Measurements from ENCODE around the gene ABCD4. TPM values are rescaled to one million over a fixed set of nuclear protein-coding genes. Genes with fewer than 3 reads are reported as not detected.

Gene ABCD4
- total RNA-seq, 2 donors from 2014 or later: 63.0 to 75.0 TPM

DNA sequence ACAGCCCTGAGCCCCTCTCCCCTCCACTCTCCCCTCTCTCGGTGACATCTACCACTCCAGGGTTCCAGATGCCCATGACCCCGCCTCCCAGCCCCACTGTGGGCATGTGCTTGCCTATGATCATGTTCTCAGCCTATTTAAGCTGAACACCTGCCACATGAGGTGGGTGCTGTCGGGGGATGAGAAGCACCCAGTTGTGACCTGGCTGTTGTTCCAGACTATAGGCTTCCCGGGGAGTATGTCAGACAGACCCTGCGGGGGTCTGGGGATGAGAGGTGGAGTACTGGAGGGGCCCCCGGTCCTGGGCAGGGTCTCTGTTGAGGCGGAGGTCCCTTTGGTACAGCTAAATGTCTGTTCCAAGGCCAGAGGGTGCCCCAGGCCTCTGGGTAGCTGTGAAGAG lies 57.4 kb downstream of the ABCD4 start:
- no peak for ATAC-seq
- Mint-ChIP-seq H3K4me3 (no peak overlapping the region), H3K27ac (no peak overlapping the region), H3K36me3 (ENCODE audit: low read depth) (peaks cover 8% of the 10 kb centered on the region), H3K4me1 (peaks cover 11% of the 10 kb centered on the region), H3K27me3 (peaks cover 94% of the 10 kb centered on the region)
- H3K9me3 ChIP-seq (ENCODE audit: control insufficient read depth, low read length, poor library complexity, severe bottlenecking): no peaks in the 10 kb centered on the region
- no peak for DNase-seq

DNA sequence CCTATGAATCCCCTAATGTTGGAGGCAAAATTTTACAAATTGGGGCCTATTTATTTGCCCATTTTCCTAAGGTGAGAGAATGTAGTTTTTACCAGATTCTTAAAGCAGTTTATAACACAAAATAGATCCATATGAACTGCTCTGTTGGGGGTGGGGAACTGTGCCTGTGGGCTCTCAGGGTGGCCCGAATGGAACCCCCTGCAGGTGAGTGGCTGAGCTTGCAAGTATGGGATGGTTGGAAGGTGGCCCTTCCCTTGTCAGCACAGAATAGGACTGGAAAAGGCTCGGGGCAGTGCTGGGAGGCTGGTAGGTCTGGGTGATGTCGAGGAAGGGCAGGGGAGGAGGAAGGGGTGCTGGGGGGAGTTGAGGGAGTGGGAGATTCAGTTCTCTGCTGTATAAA lies 58.6 kb downstream of the ABCD4 start:
- H3K36me3 Mint-ChIP-seq (ENCODE audit: low read depth): peaks cover 10% of the 10 kb centered on the region
- no peak overlapping the region for H3K4me3 Mint-ChIP-seq
- no peak for DNase-seq
- peaks cover 12% of the 10 kb centered on the region for H3K4me1 Mint-ChIP-seq
- no peaks in the 10 kb centered on the region for H3K9me3 ChIP-seq (ENCODE audit: control insufficient read depth, low read length, poor library complexity, severe bottlenecking)
- H3K27me3 Mint-ChIP-seq: peaks cover 91% of the 10 kb centered on the region
- no peak for ATAC-seq
- no peak overlapping the region for H3K27ac Mint-ChIP-seq

DNA sequence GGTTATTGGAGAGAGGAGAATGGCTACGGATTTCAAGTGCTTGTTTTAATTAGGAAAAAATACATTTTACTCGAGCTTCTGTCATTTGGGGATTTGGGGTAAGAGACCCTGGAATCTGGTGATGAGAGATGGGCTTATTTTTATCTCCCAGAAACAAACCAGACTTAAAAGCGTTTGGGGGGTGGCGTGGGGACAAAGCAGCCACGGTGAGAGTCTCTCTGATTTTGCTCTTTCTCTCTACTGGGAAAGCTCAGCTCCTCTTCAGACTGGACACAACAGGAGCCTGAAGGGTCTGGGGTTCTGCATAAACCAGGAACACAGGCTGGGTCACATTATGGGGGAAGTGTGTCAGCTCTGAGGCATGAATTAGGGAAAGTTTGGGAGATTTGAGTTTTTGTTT lies 59.7 kb downstream of the ABCD4 start:
- no peak overlapping the region for H3K4me3 Mint-ChIP-seq
- peaks cover 92% of the 10 kb centered on the region for H3K27me3 Mint-ChIP-seq
- H3K4me1 Mint-ChIP-seq: peaks cover 12% of the 10 kb centered on the region
- DNase-seq (no peak), ATAC-seq (no peak)
- peaks cover 10% of the 10 kb centered on the region for H3K36me3 Mint-ChIP-seq (ENCODE audit: low read depth)
- H3K9me3 ChIP-seq (ENCODE audit: control insufficient read depth, low read length, poor library complexity, severe bottlenecking): no peaks in the 10 kb centered on the region
- no peak overlapping the region for H3K27ac Mint-ChIP-seq

DNA sequence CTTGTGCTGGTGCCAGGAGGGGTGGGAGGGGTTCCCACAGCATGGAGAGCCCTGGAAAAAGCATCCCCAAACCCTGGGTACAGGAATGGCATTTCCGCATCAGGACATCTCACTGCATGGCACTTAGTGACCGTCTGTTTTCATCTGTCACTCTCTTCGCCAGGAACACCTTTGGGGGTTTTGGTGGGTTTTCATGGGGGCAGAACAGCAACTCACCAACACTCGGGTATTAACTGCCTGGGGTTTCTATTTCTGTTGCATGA lies 60.0 kb downstream of the ABCD4 start:
- Mint-ChIP-seq H3K27ac (no peak overlapping the region), H3K4me3 (no peak overlapping the region), H3K4me1 (peaks cover 12% of the 10 kb centered on the region), H3K36me3 (ENCODE audit: low read depth) (peaks cover 10% of the 10 kb centered on the region), H3K27me3 (peaks cover 92% of the 10 kb centered on the region)
- DNase-seq: no peak
- no peaks in the 10 kb centered on the region for H3K9me3 ChIP-seq (ENCODE audit: control insufficient read depth, low read length, poor library complexity, severe bottlenecking)
- no peak for ATAC-seq

GRCh38 chr14:74242021-74242779 lies 60.5 kb downstream of the ABCD4 start:
- ATAC-seq (no peak), DNase-seq (no peak)
- H3K4me1 Mint-ChIP-seq: peaks cover 12% of the 10 kb centered on the region
- no peaks in the 10 kb centered on the region for H3K9me3 ChIP-seq (ENCODE audit: control insufficient read depth, low read length, poor library complexity, severe bottlenecking)
- H3K27me3 Mint-ChIP-seq: peaks cover 93% of the 10 kb centered on the region
- peak overlapping the region; percentile 47 for H3K27ac Mint-ChIP-seq
- peak overlapping the region; percentile 85 for H3K4me3 Mint-ChIP-seq
- H3K36me3 Mint-ChIP-seq (ENCODE audit: low read depth): peaks cover 12% of the 10 kb centered on the region

GRCh38 chr14:74241652-74242017 lies 61.1 kb downstream of the ABCD4 start:
- peak overlapping the region; percentile 85 for H3K4me3 Mint-ChIP-seq
- H3K4me1 Mint-ChIP-seq: peaks cover 12% of the 10 kb centered on the region
- ATAC-seq: no peak
- H3K27me3 Mint-ChIP-seq: peaks cover 93% of the 10 kb centered on the region
- no peak for DNase-seq
- peaks cover 12% of the 10 kb centered on the region for H3K36me3 Mint-ChIP-seq (ENCODE audit: low read depth)
- H3K9me3 ChIP-seq (ENCODE audit: control insufficient read depth, low read length, poor library complexity, severe bottlenecking): no peaks in the 10 kb centered on the region
- peak overlapping the region; percentile 47 for H3K27ac Mint-ChIP-seq

DNA sequence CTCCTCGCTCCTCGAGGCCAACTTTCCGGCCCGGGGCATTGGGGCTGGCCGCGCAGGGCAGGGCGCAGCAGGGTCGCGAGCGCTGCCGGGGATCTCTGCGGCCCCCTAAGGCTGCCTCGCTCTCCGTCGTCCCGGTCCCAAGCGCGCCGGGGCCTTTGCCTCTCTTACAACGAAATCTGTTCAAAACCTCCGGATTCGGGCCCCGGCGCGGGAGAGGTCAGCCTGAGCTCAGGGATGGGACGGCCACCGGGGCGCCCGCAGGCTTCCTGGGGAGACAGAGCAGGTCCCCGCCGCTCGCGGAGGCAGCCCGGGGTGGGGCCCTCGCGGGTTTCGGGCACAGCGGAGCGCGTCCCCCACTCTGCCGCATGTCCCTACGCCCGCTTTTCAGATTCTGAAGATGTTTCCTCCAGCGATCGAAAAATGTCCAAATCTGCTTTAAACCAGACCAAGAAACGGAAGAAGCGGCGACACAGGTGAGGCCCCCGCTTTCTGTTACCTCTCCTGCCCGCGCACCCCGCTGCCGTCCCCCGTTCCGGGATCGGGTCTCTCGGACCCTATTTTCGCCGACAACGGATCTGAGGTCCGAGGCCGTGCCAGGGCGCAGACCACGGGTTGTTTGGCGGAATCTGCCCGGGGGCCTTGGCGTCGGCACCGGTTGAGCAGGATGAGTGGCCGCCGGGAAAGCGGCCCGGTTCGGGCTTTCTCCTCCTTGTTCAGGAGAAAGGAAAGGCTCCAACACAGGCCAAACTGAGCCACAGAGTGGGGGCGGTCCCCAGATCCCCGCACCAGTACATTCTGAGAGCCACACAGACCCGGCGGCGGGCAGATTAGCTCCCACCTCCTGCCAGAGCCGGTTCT lies 61.7 kb downstream of the ABCD4 start:
- Mint-ChIP-seq H3K4me1 (peaks cover 12% of the 10 kb centered on the region), H3K27me3 (peaks cover 92% of the 10 kb centered on the region), H3K4me3 (peak overlapping the region; percentile 85), H3K36me3 (ENCODE audit: low read depth) (peaks cover 12% of the 10 kb centered on the region), H3K27ac (peak overlapping the region; percentile 47)
- DNase-seq (no peak), ATAC-seq (peak; percentile 30)
- H3K9me3 ChIP-seq (ENCODE audit: control insufficient read depth, low read length, poor library complexity, severe bottlenecking): no peaks in the 10 kb centered on the region

- Mint-ChIP-seq H3K27ac (no peak overlapping the region), H3K27me3 (peaks cover 88% of the 10 kb centered on the region), H3K4me1 (peaks cover 12% of the 10 kb centered on the region), H3K4me3 (peak overlapping the region; percentile 85), H3K36me3 (ENCODE audit: low read depth) (peaks cover 12% of the 10 kb centered on the region)
- ATAC-seq (peak; percentile 24), DNase-seq (no peak)
- H3K9me3 ChIP-seq (ENCODE audit: control insufficient read depth, low read length, poor library complexity, severe bottlenecking): no peaks in the 10 kb centered on the region
Observed at GRCh38 chr14:74239848-74240793, 62.6 kb downstream of the ABCD4 start.

- no peak for ATAC-seq
- Mint-ChIP-seq H3K4me3 (peak within 1 kb of the TSS; percentile 85), H3K27ac (no peak within 1 kb of the TSS)
Observed at GRCh38 chr14:74238974-74239847, 63.5 kb downstream of the ABCD4 start, which contains the start of gene VSX2. Gene VSX2 (plus strand): TSS chr14:74239449. CDS start chr14:74239562, 113 bp downstream.

DNA sequence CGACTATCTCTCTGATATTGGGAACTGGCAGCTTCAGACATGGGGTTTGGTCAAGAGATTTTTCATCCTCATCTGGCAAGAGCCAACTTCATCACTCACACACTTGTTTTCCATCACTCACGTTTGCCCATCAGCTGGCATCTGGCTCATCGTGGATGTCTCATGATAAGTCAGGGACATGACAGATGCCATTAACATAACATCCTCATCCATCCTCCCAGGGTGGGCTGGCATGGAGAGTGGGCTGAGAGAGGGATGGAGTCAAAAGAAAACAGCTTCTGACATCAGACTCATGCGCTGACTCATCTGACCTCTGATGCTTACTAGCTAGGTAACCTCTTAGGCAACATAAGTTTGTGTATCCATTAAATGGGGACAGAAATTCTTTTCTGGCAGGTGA lies 65.3 kb downstream of the ABCD4 start:
- no peak for ATAC-seq
- Mint-ChIP-seq H3K27me3 (peaks cover 78% of the 10 kb centered on the region), H3K36me3 (ENCODE audit: low read depth) (peaks cover 8% of the 10 kb centered on the region), H3K4me1 (peaks cover 12% of the 10 kb centered on the region), H3K27ac (no peak overlapping the region), H3K4me3 (no peak overlapping the region)
- DNase-seq: no peak
- H3K9me3 ChIP-seq (ENCODE audit: control insufficient read depth, low read length, poor library complexity, severe bottlenecking): no peaks in the 10 kb centered on the region

More at GRCh38 chr14:74238974-74239847, 63.5 kb downstream of the ABCD4 start, which contains the start of gene VSX2:
- no peak for DNase-seq
- peaks cover 12% of the 10 kb centered on the region for H3K36me3 Mint-ChIP-seq (ENCODE audit: low read depth)
- H3K9me3 ChIP-seq (ENCODE audit: control insufficient read depth, low read length, poor library complexity, severe bottlenecking): no peaks in the 10 kb centered on the region
- H3K4me1 Mint-ChIP-seq: peaks cover 12% of the 10 kb centered on the region
- H3K27me3 Mint-ChIP-seq: peaks cover 86% of the 10 kb centered on the region

All from T-helper 17 cell (primary cell).